ENCODE results near the gene DHRS7B.
"Not testable (repeated sequence)": the region's sequence is repeated elsewhere in the genome, so short reads cannot be mapped to it uniquely, and the experiment has no call there.

- TF ChIP-seq CTCF (IDR thresholded peaks at IDR 0.05); POLR2A (IDR thresholded peaks at IDR 0.05); POLR2AphosphoS5 (IDR thresholded peaks at IDR 0.05; ENCODE audit: insufficient read depth in 1 of 2, low read depth in 1 of 2): not testable (repeated sequence)
These were observed 12.0 kb upstream of the DHRS7B start for GRCh38 chr17:21114791-21115190.
